Stimulated activated CD8-positive, alpha-beta memory T cell treated with anti-CD3 and anti-CD28 coated beads, Interleukin-12 subunit alpha, Interleukin-12 subunit beta, amount 100 ng/mL, for 24 hours (primary cell): ENCODE results near the gene RPS19.

Experiments
- DNase-seq: peaks from one replicate; pipeline ENCODE4 v3.0.0-alpha.2; 2020; ENCODE audit errors: extremely low read depth

The RPS19 gene

GRCh38 chr19:41915021-41915775, 55.1 kb downstream of the RPS19 start:
- DNase-seq = no peak

GRCh38 chr19:41915776-41916414, 55.8 kb downstream of the RPS19 start:
- no peak for DNase-seq

GRCh38 chr19:41917676-41918075, 57.6 kb downstream of the RPS19 start:
- DNase-seq = no peak

- DNase-seq = no peak
Measured at GRCh38 chr19:41918095-41918494, 58.0 kb downstream of the RPS19 start.

- DNase-seq = no peak
Measured at GRCh38 chr19:41918653-41919244, 58.7 kb downstream of the RPS19 start.

- no peak for DNase-seq
Measured at GRCh38 chr19:41919948-41920712, 60.1 kb downstream of the RPS19 start.

- DNase-seq = no peak
Measured at GRCh38 chr19:41920882-41921576, 61.0 kb downstream of the RPS19 start.

GRCh38 chr19:41921577-41922576, 61.8 kb downstream of the RPS19 start:
- DNase-seq = no peak
